PC-3 (cell line): Measurements from ENCODE around the gene FGF18.

Source experiments
- CTCF ChIP-seq: fragments of 300-600 bp; sonication (generic); conservative IDR thresholded peaks from 2 replicates; pipeline ENCODE4 v1.5.1; 2017; ENCODE audit warnings: antibody characterized with exemption, low read depth, mild to moderate bottlenecking, low read length
- EZH2phosphoT487 ChIP-seq: fragments of 300-600 bp; sonication (generic); IDR thresholded peaks from 2 replicates; pipeline ENCODE4 v1.6.1; 2018; ENCODE audit warnings: mild to moderate bottlenecking, antibody characterized with exemption, low read length, borderline replicate concordance

DNA sequence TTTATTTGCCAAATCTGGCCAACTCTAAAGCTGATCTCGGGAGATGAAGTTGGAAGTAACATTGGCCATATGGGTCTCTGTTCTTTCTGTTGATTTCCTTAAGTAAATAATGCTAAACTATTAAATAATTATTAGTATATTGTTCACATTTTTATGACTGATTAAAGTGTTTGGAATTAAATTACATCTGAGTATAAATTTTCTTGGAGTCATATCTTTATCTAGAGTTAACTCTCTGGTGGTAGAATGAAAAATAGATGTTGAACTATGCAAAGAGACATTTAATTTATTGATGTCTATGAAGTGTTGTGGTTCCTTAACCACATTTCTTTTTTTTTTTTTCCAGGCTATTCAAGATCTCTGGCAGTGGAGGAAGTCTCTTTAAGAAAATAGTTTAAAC, 9.3 kb upstream of the FGF18 start:
- TF ChIP-seq CTCF (no peak), EZH2phosphoT487 (no peak)
